Lung (tissue), 12 donors: Measurements from ENCODE around the gene FER. TPM values are rescaled to one million over a fixed set of nuclear protein-coding genes. Genes with fewer than 3 reads are reported as not detected.
A peak's percentile ranks its signal among the peaks of the same experiment; 100 is the strongest.

ENCODE experiments used
- ATAC-seq: fragments of 200-7000 bp; cut with Tn5 transposase; one replicate; pipeline ENCODE4 v1.9.1; 2020; ENCODE audit warnings: moderate number of reproducible peaks; ENCODE audit not compliant: insufficient read depth, low FRiP score
- DNase-seq, 3 donors: peaks; one replicate each; pipeline ENCODE4 v3.0.0-alpha.2; 2013 to 2017
- H3K27ac ChIP-seq, 2 donors: one replicate each; pipeline ENCODE4 v1.5.1; 2013; ENCODE audit warnings: mild to moderate bottlenecking in 2 of 2, moderate library complexity in 2 of 2, control low read depth in 1 of 2, inconsistent platforms in 1 of 2, low read depth in 1 of 2, low read length in 1 of 2
- H3K27me3 ChIP-seq, 3 donors: one replicate each; pipeline ENCODE4 v1.5.1; 2013; ENCODE audit warnings: low read length in 2 of 3; ENCODE audit not compliant: control insufficient read depth in 3 of 3, insufficient read depth in 3 of 3
- H3K36me3 ChIP-seq, 4 donors: one replicate each; pipeline ENCODE4 v1.5.1; 2013; ENCODE audit warnings: low read length in 4 of 4, mild to moderate bottlenecking in 1 of 4, moderate library complexity in 1 of 4; ENCODE audit not compliant: control insufficient read depth in 4 of 4, insufficient read depth in 4 of 4
- H3K4me1 ChIP-seq, 5 donors: one replicate each; pipeline ENCODE4 v1.5.1; 2013; ENCODE audit warnings: low read length in 5 of 5, mild to moderate bottlenecking in 2 of 5, moderate library complexity in 1 of 5; ENCODE audit not compliant: control insufficient read depth in 5 of 5, insufficient read depth in 5 of 5
- H3K4me3 ChIP-seq: one replicate; pipeline ENCODE4 v1.5.1; 2013; ENCODE audit warnings: mild to moderate bottlenecking, control low read depth, moderate library complexity
- H3K9ac ChIP-seq, 2 donors: one replicate each; pipeline ENCODE4 v1.5.1; 2013; ENCODE audit warnings: low read length in 2 of 2, control low read depth in 1 of 2; ENCODE audit not compliant: insufficient read depth in 1 of 2
- H3K9me3 ChIP-seq, 4 donors: one replicate each; pipeline ENCODE4 v1.5.1; 2013; ENCODE audit warnings: low read length in 3 of 4, mild to moderate bottlenecking in 1 of 4, moderate library complexity in 1 of 4; ENCODE audit not compliant: control insufficient read depth in 4 of 4, insufficient read depth in 3 of 4
- CTCF ChIP-seq: IDR thresholded peaks from 2 replicates; pipeline ENCODE4 v1.5.1; 2012; ENCODE audit warnings: mild to moderate bottlenecking; ENCODE audit errors: control extremely low read depth, extremely low read depth
- WGBS, 2 donors: extraction: QIAGEN DNeasy Blood & Tissue Kit; methylation state at CpG; one replicate each; pipeline ENCODE4 v1.1.7; 2013; 5-methylcytosine and 5-hydroxymethylcytosine counted together
- polyA plus RNA-seq, 2 donors: library from polyadenylated mRNA; stranded (reverse); fragments of 200-250 nt; gene quantifications; one replicate each; pipeline ENCODE4 v1.2.1, GENCODE V29; 2013
- total RNA-seq, 2 donors: library from RNA; depleted of rRNA in 1 of 2; stranded (reverse); fragments of >200 nt in 1 of 2; gene quantifications; one replicate each; pipeline ENCODE4 v1.2.1, GENCODE V29; 2014 to 2021
- donor health status: control.
- donor health status: control.
- donor health status: Bipolar disorder and iron deficiency.
- donor health status: healthy.
- donor health status: DM: yes; HTN: yes; CAD: no.

FER gene
- total and polyA plus RNA-seq, 4 donors = 2.6 to 88.6 (median 12.2) TPM

GRCh38 chr5:109223531-109223930, 475.8 kb downstream of the FER start:
- no peak overlapping the region for H3K4me3 ChIP-seq
- H3K9ac ChIP-seq = no peak overlapping the region
- no peaks in the 10 kb centered on the region for H3K36me3 ChIP-seq
- DNase-seq (peak; percentile 63 to 78 (median 76)), ATAC-seq (no peak)
- no peak overlapping the region for H3K27ac ChIP-seq
- H3K27me3 ChIP-seq = no peaks in the 10 kb centered on the region
- H3K9me3 ChIP-seq = peaks cover 0 to 4% (median 0%) of the 10 kb centered on the region in 4 donors
- H3K4me1 ChIP-seq = peaks cover 0 to 14% (median 0%) of the 10 kb centered on the region in 5 donors
- WGBS, 2 donors = 81 to 84% methylated on average over 9 of the region's 9 CpGs
- TF ChIP-seq CTCF = no peak

GRCh38 chr5:109224276-109224882, 476.7 kb downstream of the FER start:
- peaks cover 0 to 14% (median 0%) of the 10 kb centered on the region in 5 donors for H3K4me1 ChIP-seq
- no peak overlapping the region for H3K27ac ChIP-seq
- WGBS, 2 donors = 84 to 90% methylated on average over 4 of the region's 4 CpGs
- H3K4me3 ChIP-seq = no peak overlapping the region
- ATAC-seq = no peak
- DNase-seq = no peak
- H3K9ac ChIP-seq = no peak overlapping the region
- no peak for TF ChIP-seq CTCF
- no peaks in the 10 kb centered on the region for H3K36me3 ChIP-seq
- no peaks in the 10 kb centered on the region for H3K27me3 ChIP-seq
- H3K9me3 ChIP-seq = peaks cover 0 to 1% (median 0%) of the 10 kb centered on the region in 4 donors

- ATAC-seq = no peak
- no peak for TF ChIP-seq CTCF
- peaks cover 0 to 14% (median 0%) of the 10 kb centered on the region in 5 donors for H3K4me1 ChIP-seq
Observed at GRCh38 chr5:109225716-109226625, 478.3 kb downstream of the FER start.

More at GRCh38 chr5:109225716-109226625, 478.3 kb downstream of the FER start:
- H3K27ac ChIP-seq = no peak overlapping the region
- H3K9me3 ChIP-seq = no peaks in the 10 kb centered on the region
- H3K9ac ChIP-seq = no peak overlapping the region
- peak; percentile 35 to 69 (median 56) for DNase-seq
- H3K36me3 ChIP-seq = no peaks in the 10 kb centered on the region
- 76 to 86% methylated on average over 11 of the region's 11 CpGs for WGBS, 2 donors
- H3K27me3 ChIP-seq = no peaks in the 10 kb centered on the region
- H3K4me3 ChIP-seq = no peak overlapping the region
